Spinal cord (tissue), 10 donors: Measurements from ENCODE around the gene SORCS2. TPM values are rescaled to one million over a fixed set of nuclear protein-coding genes. Genes with fewer than 3 reads are reported as not detected.

Source experiments
- DNase-seq, 6 donors: peaks; one replicate each; pipeline versions ENCODE4 v3.0.0 to v3.0.0-alpha.2; 2013 to 2015; ENCODE audit warnings: low spot score in 6 of 6, low read depth in 4 of 6
- H3K27ac ChIP-seq: one replicate; pipeline ENCODE4 v1.5.1; 2013; ENCODE audit warnings: low read depth, low read length, control low read depth
- H3K27me3 ChIP-seq: one replicate; pipeline ENCODE4 v1.6.1; 2013; ENCODE audit warnings: low read length; ENCODE audit not compliant: control insufficient read depth, insufficient read depth
- H3K36me3 ChIP-seq: one replicate; pipeline ENCODE4 v1.6.1; 2013; ENCODE audit warnings: low read length; ENCODE audit not compliant: control insufficient read depth, insufficient read depth
- H3K4me1 ChIP-seq: one replicate; pipeline ENCODE4 v1.6.1; 2013; ENCODE audit warnings: low read length; ENCODE audit not compliant: control insufficient read depth, insufficient read depth
- H3K4me3 ChIP-seq: one replicate; pipeline ENCODE4 v1.5.1; 2013; ENCODE audit warnings: low read depth, low read length, control low read depth
- H3K9me3 ChIP-seq: one replicate; pipeline ENCODE4 v1.6.1; 2013; ENCODE audit warnings: low read length; ENCODE audit not compliant: control insufficient read depth, insufficient read depth
- WGBS: methylation state at CpG from one replicate; pipeline ENCODE4 v1.1.5; 2013; ENCODE audit warnings: missing lambda C conversion rate; ENCODE audit not compliant: insufficient coverage; 5-methylcytosine and 5-hydroxymethylcytosine counted together
- polyA plus RNA-seq, 2 donors: library from polyadenylated mRNA; unstranded; fragments of 120-200 nt; gene quantifications; one replicate each; pipeline ENCODE4 v1.2.1, GENCODE V29; 2013; ENCODE audit not compliant: insufficient read length in 2 of 2
- total RNA-seq, 2 donors: library from RNA; depleted of rRNA in 1 of 2; stranded (reverse); fragments of 120-200 nt in 1 of 2; fragments of >200 nt in 1 of 2; gene quantifications; one replicate each; pipeline versions ENCODE4 v1.2.3 to v1.2.4, GENCODE V29; 2013 to 2014
- donor health status: healthy.

Gene SORCS2
- total and polyA plus RNA-seq, 4 donors = 7.3 to 24.8 (median 16.5) TPM

GRCh38 chr4:7150036-7150635, 42.2 kb upstream of the SORCS2 start:
- peak in 1 of 6 donors; percentile 62 for DNase-seq

GRCh38 chr4:7151668-7152227, 40.6 kb upstream of the SORCS2 start:
- no peak overlapping the region for H3K4me3 ChIP-seq
- H3K4me1 ChIP-seq = peaks cover 31% of the 10 kb centered on the region
- H3K27me3 ChIP-seq = no peaks in the 10 kb centered on the region
- WGBS = 89% methylated on average over 3 of the region's 13 CpGs
- DNase-seq = no peak
- H3K36me3 ChIP-seq = no peaks in the 10 kb centered on the region
- no peak overlapping the region for H3K27ac ChIP-seq
- H3K9me3 ChIP-seq = no peaks in the 10 kb centered on the region

More at GRCh38 chr4:7150036-7150635, 42.2 kb upstream of the SORCS2 start:
- Histone ChIP-seq H3K4me1 (peaks cover 23% of the 10 kb centered on the region), H3K9me3 (no peaks in the 10 kb centered on the region), H3K27me3 (no peaks in the 10 kb centered on the region), H3K36me3 (no peaks in the 10 kb centered on the region), H3K27ac (no peak overlapping the region), H3K4me3 (no peak overlapping the region)
- WGBS = 71% methylated on average over 20 of the region's 20 CpGs

- H3K36me3 ChIP-seq = no peaks in the 10 kb centered on the region
- H3K4me3 ChIP-seq = no peak overlapping the region
- H3K9me3 ChIP-seq = no peaks in the 10 kb centered on the region
- H3K27me3 ChIP-seq = no peaks in the 10 kb centered on the region
- DNase-seq = no peak
- peaks cover 33% of the 10 kb centered on the region for H3K4me1 ChIP-seq
- 94% methylated on average over 3 of the region's 7 CpGs for WGBS
- no peak overlapping the region for H3K27ac ChIP-seq
Observed at GRCh38 chr4:7153711-7154110, 38.6 kb upstream of the SORCS2 start.

GRCh38 chr4:7154351-7154981, 37.9 kb upstream of the SORCS2 start:
- H3K27me3 ChIP-seq = no peaks in the 10 kb centered on the region
- H3K4me3 ChIP-seq = no peak overlapping the region
- H3K27ac ChIP-seq = no peak overlapping the region
- no peaks in the 10 kb centered on the region for H3K9me3 ChIP-seq
- H3K36me3 ChIP-seq = no peaks in the 10 kb centered on the region
- peaks cover 31% of the 10 kb centered on the region for H3K4me1 ChIP-seq
- DNase-seq = no peak
- 93% methylated on average over 15 of the region's 18 CpGs for WGBS

GRCh38 chr4:7155590-7156071, 36.7 kb upstream of the SORCS2 start:
- H3K27me3 ChIP-seq = no peaks in the 10 kb centered on the region
- H3K4me3 ChIP-seq = no peak overlapping the region
- H3K36me3 ChIP-seq = no peaks in the 10 kb centered on the region
- H3K9me3 ChIP-seq = no peaks in the 10 kb centered on the region
- DNase-seq = no peak
- H3K27ac ChIP-seq = no peak overlapping the region
- WGBS = 85% methylated on average over 19 of the region's 19 CpGs
- peaks cover 26% of the 10 kb centered on the region for H3K4me1 ChIP-seq

GRCh38 chr4:7156328-7156727, 36.0 kb upstream of the SORCS2 start:
- Histone ChIP-seq H3K9me3 (no peaks in the 10 kb centered on the region), H3K4me3 (no peak overlapping the region), H3K27ac (peak overlapping the region; percentile 11), H3K36me3 (no peaks in the 10 kb centered on the region), H3K27me3 (no peaks in the 10 kb centered on the region), H3K4me1 (peaks cover 32% of the 10 kb centered on the region)
- no peak for DNase-seq
- 68% methylated on average over 12 of the region's 12 CpGs for WGBS

GRCh38 chr4:7156761-7157488, 35.4 kb upstream of the SORCS2 start:
- H3K4me3 ChIP-seq = no peak overlapping the region
- WGBS = 62% methylated on average over 12 of the region's 12 CpGs
- peak overlapping the region; percentile 11 for H3K27ac ChIP-seq
- peak in 2 of 6 donors; percentile 59 to 74 for DNase-seq
- H3K27me3 ChIP-seq = no peaks in the 10 kb centered on the region
- no peaks in the 10 kb centered on the region for H3K9me3 ChIP-seq
- H3K36me3 ChIP-seq = no peaks in the 10 kb centered on the region
- peaks cover 38% of the 10 kb centered on the region for H3K4me1 ChIP-seq

- 58% methylated on average over 4 of the region's 8 CpGs for WGBS
- no peaks in the 10 kb centered on the region for H3K9me3 ChIP-seq
- H3K4me3 ChIP-seq = no peak overlapping the region
- H3K36me3 ChIP-seq = no peaks in the 10 kb centered on the region
- no peak overlapping the region for H3K27ac ChIP-seq
- no peaks in the 10 kb centered on the region for H3K27me3 ChIP-seq
- no peak for DNase-seq
- H3K4me1 ChIP-seq = peaks cover 38% of the 10 kb centered on the region
Observed at GRCh38 chr4:7157666-7158065, 34.7 kb upstream of the SORCS2 start.

GRCh38 chr4:7158081-7158750, 34.1 kb upstream of the SORCS2 start:
- no peak for DNase-seq
- H3K4me3 ChIP-seq = no peak overlapping the region
- no peak overlapping the region for H3K27ac ChIP-seq
- no peaks in the 10 kb centered on the region for H3K36me3 ChIP-seq
- no peaks in the 10 kb centered on the region for H3K9me3 ChIP-seq
- H3K27me3 ChIP-seq = no peaks in the 10 kb centered on the region
- WGBS = 64% methylated on average over 13 of the region's 18 CpGs
- peaks cover 38% of the 10 kb centered on the region for H3K4me1 ChIP-seq
